ENCODE results near the gene NFIC.

The NFIC gene

GRCh38 chr19:3474614-3475013 lies 108.2 kb downstream of the NFIC start:
- TF ChIP-seq, protein P1, sequence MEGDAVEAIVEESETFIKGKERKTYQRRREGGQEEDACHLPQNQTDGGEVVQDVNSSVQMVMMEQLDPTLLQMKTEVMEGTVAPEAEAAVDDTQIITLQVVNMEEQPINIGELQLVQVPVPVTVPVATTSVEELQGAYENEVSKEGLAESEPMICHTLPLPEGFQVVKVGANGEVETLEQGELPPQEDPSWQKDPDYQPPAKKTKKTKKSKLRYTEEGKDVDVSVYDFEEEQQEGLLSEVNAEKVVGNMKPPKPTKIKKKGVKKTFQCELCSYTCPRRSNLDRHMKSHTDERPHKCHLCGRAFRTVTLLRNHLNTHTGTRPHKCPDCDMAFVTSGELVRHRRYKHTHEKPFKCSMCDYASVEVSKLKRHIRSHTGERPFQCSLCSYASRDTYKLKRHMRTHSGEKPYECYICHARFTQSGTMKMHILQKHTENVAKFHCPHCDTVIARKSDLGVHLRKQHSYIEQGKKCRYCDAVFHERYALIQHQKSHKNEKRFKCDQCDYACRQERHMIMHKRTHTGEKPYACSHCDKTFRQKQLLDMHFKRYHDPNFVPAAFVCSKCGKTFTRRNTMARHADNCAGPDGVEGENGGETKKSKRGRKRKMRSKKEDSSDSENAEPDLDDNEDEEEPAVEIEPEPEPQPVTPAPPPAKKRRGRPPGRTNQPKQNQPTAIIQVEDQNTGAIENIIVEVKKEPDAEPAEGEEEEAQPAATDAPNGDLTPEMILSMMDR (IDR thresholded peaks at IDR 0.05; ENCODE audit: low read depth, low read length) = no peak
- no peak overlapping the region for H3K4me3 ChIP-seq (replicated peaks in 1 of 2; ENCODE audit: low read depth in 2 of 2, low read length in 2 of 2)
- no peak for DNase-seq (ENCODE audit: low read depth in 2 of 2)

DNA sequence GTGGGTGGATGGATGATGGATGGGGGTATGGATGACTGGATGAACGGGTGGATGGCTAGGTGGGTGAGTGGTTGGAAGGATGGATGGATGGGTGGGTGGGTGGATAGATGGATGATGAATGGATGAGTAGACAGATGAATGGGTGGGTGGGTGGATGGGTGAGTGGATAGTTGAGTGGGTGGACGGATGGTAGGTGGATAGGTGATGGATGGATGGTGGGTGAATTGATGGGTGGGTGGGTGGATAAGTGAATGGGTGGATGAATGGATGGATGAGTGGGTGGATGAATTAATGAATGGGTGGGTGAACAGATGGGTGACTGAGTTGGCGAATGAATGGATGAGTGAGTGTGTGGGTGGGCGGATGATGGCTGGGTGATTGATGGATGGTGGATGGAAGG lies 109.1 kb downstream of the NFIC start:
- H3K4me3 ChIP-seq (replicated peaks in 1 of 2; ENCODE audit: low read depth in 2 of 2, low read length in 2 of 2) = no peak overlapping the region
- DNase-seq (ENCODE audit: low read depth in 2 of 2) = no peak
- TF ChIP-seq, protein P1 (IDR thresholded peaks at IDR 0.05; ENCODE audit: low read depth, low read length) = no peak

DNA sequence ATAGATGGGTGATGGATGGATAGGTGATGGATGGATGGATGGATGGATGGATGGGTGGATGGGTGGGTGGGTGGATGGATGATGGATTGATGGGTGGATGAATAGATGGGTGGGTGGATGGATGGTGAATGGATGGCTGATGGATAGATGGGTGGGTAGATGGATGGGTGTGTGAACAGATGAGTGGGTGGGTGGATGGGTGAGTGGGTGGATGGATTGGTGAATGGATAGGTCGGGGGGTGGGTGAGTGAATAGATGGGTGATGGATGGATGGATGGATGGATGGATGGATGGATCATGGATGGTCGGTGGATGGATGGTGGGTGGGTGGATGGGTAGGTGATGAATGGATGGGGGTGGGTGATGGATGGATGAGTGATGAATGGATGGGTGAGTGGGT lies 110.4 kb downstream of the NFIC start:
- TF ChIP-seq, protein P1 (IDR thresholded peaks at IDR 0.05; ENCODE audit: low read depth, low read length) = no peak
- H3K4me3 ChIP-seq (replicated peaks in 1 of 2; ENCODE audit: low read depth in 2 of 2, low read length in 2 of 2) = no peak overlapping the region
- DNase-seq (ENCODE audit: low read depth in 2 of 2) = no peak

GRCh38 chr19:3477506-3477905 lies 111.1 kb downstream of the NFIC start:
- DNase-seq (ENCODE audit: low read depth in 2 of 2) = no peak
- no peak overlapping the region for H3K4me3 ChIP-seq (replicated peaks in 1 of 2; ENCODE audit: low read depth in 2 of 2, low read length in 2 of 2)
- TF ChIP-seq, protein P1 (IDR thresholded peaks at IDR 0.05; ENCODE audit: low read depth, low read length) = no peak

GRCh38 chr19:3477951-3478350 lies 111.6 kb downstream of the NFIC start:
- no peak overlapping the region for H3K4me3 ChIP-seq (replicated peaks in 1 of 2; ENCODE audit: low read depth in 2 of 2, low read length in 2 of 2)

DNA sequence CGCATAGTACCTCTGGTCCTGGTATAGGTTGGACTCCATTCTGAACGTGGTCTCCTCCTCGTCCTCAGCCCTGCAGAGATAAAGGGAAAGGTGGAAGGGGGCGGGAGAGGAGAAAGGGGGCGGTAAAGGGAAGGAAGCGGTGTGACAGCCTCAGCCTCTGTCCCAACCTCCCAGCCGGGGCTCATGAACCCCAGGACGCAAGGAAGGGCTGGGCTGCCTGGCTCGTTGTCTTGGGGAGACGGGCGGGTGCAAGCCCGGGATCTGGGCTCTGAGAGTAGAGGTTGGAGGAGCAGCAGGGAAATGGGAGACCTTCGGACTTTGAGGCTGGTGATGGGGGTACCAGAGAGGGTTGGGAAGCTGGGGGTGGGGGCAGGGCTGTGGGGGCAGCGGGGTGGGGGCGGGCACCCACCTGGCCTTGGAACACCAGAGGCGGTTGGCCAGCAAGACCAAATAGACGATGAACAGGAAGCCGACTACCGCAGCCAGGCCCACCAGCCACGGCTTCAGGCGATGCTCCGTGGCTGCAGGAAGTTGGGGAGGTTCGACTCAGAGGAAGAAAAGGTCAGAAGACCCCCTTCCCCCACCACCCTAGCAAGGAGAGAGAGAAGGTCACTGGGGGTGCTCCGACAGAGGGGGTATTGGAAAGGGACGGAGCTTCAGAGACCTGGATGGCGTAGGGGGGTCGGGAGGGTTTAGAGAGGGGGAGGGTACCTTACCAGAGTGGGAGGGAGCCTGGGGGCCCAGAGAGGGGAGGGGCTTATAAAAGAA lies 112.2 kb downstream of the NFIC start:
- DNase-seq (ENCODE audit: low read depth in 2 of 2) = no peak
- TF ChIP-seq, protein P1 (IDR thresholded peaks at IDR 0.05; ENCODE audit: low read depth, low read length) = no peak
- no peak overlapping the region for H3K4me3 ChIP-seq (replicated peaks in 1 of 2; ENCODE audit: low read depth in 2 of 2, low read length in 2 of 2)

More at GRCh38 chr19:3477951-3478350, 111.6 kb downstream of the NFIC start:
- TF ChIP-seq, protein P1 (IDR thresholded peaks at IDR 0.05; ENCODE audit: low read depth, low read length) = no peak
- no peak for DNase-seq (ENCODE audit: low read depth in 2 of 2)

Data from cardiac fibroblast (primary cell).